ENCODE measurements around the gene ZBTB4. TPM values are rescaled to one million over a fixed set of nuclear protein-coding genes. Genes with fewer than 3 reads are reported as not detected.

ZBTB4 gene
- total RNA-seq, 4 donors from 2014 or later = 22.7 to 116 (median 39.2) TPM

GRCh38 chr17:7501729-7502128 is 22.3 kb upstream of the ZBTB4 start:
- DNase-seq = no peak
- no peak for TF ChIP-seq POLR2A (IDR thresholded peaks at IDR 0.05)
- no peak for TF ChIP-seq CTCF (IDR thresholded peaks at IDR 0.05)
- Histone ChIP-seq H3K36me3 (no peaks in the 10 kb centered on the region), H3K27me3 (no peaks in the 10 kb centered on the region), H3K27ac (no peak overlapping the region), H3K4me1 (no peaks in the 10 kb centered on the region), H3K4me3 (no peak overlapping the region), H3K9me3 (no peaks in the 10 kb centered on the region)
- intact Hi-C loops (cut with DNase I; ENCODE audit: low total_unique reads) = no loop called here

- Histone ChIP-seq H3K4me1 (no peaks in the 10 kb centered on the region), H3K36me3 (no peaks in the 10 kb centered on the region), H3K9me3 (no peaks in the 10 kb centered on the region), H3K4me3 (no peak overlapping the region), H3K27ac (no peak overlapping the region), H3K27me3 (no peaks in the 10 kb centered on the region)
- intact Hi-C loops (cut with DNase I; ENCODE audit: low total_unique reads) = no loop called here
- no peak for DNase-seq
- TF ChIP-seq CTCF (IDR thresholded peaks at IDR 0.05) = no peak
- no peak for TF ChIP-seq POLR2A (IDR thresholded peaks at IDR 0.05)
Observed at GRCh38 chr17:7499161-7499560, 19.7 kb upstream of the ZBTB4 start.

- Histone ChIP-seq H3K9me3 (no peaks in the 10 kb centered on the region), H3K27me3 (no peaks in the 10 kb centered on the region), H3K27ac (no peak overlapping the region), H3K4me3 (no peak overlapping the region), H3K4me1 (no peaks in the 10 kb centered on the region), H3K36me3 (no peaks in the 10 kb centered on the region)
- DNase-seq = no peak
- intact Hi-C loops (cut with DNase I; ENCODE audit: low total_unique reads) = no loop called here
- TF ChIP-seq CTCF (IDR thresholded peaks at IDR 0.05) (no peak), POLR2A (IDR thresholded peaks at IDR 0.05) (no peak)
Observed at GRCh38 chr17:7497636-7498035, 18.2 kb upstream of the ZBTB4 start.

- Histone ChIP-seq H3K36me3 (no peaks in the 10 kb centered on the region), H3K4me3 (no peak overlapping the region), H3K27me3 (no peaks in the 10 kb centered on the region), H3K4me1 (no peaks in the 10 kb centered on the region), H3K9me3 (no peaks in the 10 kb centered on the region), H3K27ac (no peak overlapping the region)
- intact Hi-C loops (cut with DNase I; ENCODE audit: low total_unique reads) = no loop called here
- DNase-seq = no peak
- TF ChIP-seq CTCF (IDR thresholded peaks at IDR 0.05) (no peak), POLR2A (IDR thresholded peaks at IDR 0.05) (no peak)
Observed at GRCh38 chr17:7497228-7497627, 17.8 kb upstream of the ZBTB4 start.

GRCh38 chr17:7496470-7497183 is 17.2 kb upstream of the ZBTB4 start:
- TF ChIP-seq CTCF (IDR thresholded peaks at IDR 0.05) (no peak), POLR2A (IDR thresholded peaks at IDR 0.05) (no peak)
- intact Hi-C loops (cut with DNase I; ENCODE audit: low total_unique reads) = no loop called here
- Histone ChIP-seq H3K27ac (no peak overlapping the region), H3K36me3 (no peaks in the 10 kb centered on the region), H3K4me3 (no peak overlapping the region), H3K4me1 (no peaks in the 10 kb centered on the region), H3K9me3 (no peaks in the 10 kb centered on the region), H3K27me3 (no peaks in the 10 kb centered on the region)
- DNase-seq = no peak

Measured in uterus (tissue), 4 donors.